Occipital lobe (tissue), 3 donors: ENCODE results near the gene THADA. TPM values are rescaled to one million over a fixed set of nuclear protein-coding genes. Genes with fewer than 3 reads are reported as not detected.
"Not testable (repeated sequence)": the region's sequence is repeated elsewhere in the genome, so short reads cannot be mapped to it uniquely, and the experiment has no call there.

Experiments used
- DNase-seq: peaks from one replicate; lab custom pipeline; 2025; lab: John Stamatoyannopoulos, UW
- small RNA-seq: library from RNA; depleted of rRNA; stranded (forward); fragments of <200 nt; gene quantifications from one replicate; pipeline ENCODE3, GENCODE V24; 2014
- total RNA-seq: library from RNA; depleted of rRNA; stranded (reverse); fragments of >200 nt; gene quantifications from one replicate; pipeline ENCODE4 v1.2.3, GENCODE V29; 2014

Gene THADA
- total RNA-seq, 1 donor from 2014 or later = 40.9 TPM

DNA sequence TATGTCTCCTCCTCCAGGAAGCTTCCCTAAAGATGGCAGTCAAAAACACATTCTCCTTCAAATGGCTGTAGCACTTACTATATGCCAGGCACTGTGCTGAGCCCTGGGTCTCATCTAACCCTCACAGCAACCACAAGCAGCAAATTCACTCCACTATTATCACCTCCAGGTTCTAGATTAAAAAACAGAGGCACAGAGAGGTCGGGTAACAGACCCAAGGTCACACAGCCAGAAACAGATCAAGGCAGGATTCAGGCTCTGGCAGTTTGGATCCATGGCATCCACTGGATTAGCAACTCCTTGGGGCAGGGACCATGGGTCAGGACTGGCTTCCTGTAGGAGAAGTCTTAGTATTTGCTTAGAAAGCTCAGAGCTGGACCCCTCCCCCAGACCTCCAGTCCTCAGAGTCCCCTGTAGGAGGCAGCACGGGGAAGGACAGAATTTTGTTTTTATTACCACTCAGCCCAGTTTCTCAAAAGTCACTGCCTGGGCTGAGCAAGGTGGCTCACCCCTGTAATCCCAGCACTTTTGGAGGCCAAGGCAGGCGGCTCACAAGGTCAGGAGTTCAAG is 403.8 kb downstream of the THADA start:
- DNase-seq = no peak

DNA sequence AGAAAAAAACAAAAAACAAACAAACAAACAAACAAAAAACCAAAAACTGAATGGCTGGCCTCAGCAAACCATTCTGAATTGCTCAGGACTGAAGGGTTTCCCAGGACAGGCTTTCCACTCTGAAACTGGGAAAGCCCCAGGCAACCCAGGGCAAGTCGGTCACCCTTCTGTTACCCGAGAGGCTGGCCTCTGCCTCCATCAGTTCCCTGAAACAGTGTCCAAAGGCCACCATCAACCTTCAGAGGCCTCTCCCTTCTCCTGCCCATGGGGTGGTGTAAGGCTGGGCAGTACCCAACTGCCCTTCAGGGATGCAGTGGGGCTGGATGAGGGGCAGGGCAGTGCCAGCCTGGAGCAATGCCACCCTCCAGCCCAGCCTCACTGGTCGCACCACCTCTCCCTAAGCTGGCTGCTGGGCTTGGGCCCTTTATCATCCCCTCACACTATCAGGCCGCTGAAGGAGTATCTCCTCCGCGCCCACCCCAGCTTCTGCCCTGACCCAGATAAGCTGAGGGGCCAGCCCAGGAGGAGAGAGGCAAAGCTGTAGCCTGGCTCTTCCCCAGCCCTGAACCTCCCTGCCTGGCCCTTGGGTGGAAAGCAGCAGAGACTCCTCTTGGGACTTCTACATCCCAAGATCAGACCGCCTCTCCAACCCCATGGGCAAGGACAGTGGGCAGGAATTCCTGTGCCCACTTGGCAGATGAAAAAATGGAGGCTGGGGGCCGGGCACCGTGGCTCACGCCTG is 405.4 kb downstream of the THADA start:
- DNase-seq = no peak

DNA sequence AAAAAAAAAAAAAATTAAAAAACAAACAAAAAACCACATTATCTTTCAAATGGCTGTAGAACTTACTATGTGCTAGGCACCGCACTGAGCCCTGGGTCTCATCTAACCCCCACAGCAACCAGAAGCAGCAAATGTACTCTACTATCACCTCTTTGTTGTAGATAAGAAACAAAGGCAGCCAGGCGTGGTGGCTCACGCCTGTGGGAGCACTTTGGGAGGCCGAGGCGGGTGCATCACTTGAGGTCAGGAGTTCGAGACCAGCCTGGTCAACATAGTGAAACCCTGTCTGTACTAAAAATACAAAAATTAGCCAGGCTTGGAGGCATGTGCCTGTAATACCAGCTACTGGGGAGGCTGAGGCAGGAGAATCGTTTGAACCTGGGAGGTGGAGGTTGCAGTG is 406.0 kb downstream of the THADA start:
- DNase-seq = not testable (repeated sequence)

DNA sequence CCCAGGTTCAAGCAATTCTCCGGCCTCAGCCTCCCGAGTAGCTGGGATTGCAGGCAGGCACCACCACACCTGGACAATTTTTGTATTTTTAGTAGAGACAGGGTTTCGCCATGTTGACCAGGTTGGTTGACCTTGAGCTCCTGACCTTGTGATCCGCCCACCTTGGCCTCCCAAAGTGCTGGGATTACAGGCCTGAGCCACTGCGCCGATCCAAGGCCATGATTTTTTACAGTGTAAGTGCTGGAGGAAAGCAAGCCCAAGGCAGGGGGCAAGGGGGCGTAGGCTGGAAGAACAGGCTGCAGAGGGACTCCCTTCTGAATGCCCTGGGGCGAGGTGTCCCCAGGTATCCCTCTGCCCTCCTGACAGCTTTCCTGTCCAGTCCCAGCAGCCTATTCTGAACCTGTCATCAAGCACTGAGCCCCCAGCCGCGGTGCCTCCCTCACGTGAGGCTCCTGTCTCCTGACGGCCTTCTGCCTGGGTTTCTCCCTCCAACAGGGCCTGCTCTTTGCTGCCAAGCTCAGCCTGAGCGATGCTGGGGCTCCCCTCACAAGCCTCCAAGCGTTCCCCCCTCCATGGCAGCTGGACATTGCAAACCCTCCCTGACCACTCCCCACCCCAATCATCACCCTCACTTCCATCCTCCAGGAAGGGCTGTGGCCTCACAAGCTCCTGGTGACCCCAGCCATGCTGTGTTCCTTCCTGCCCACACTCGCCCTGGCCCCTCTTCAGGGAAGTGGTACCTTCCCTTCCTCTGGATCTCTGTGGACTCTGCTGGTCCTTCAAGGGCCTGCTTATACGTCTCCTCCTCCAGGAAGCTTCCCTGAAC is 407.1 kb downstream of the THADA start:
- DNase-seq = no peak

DNA sequence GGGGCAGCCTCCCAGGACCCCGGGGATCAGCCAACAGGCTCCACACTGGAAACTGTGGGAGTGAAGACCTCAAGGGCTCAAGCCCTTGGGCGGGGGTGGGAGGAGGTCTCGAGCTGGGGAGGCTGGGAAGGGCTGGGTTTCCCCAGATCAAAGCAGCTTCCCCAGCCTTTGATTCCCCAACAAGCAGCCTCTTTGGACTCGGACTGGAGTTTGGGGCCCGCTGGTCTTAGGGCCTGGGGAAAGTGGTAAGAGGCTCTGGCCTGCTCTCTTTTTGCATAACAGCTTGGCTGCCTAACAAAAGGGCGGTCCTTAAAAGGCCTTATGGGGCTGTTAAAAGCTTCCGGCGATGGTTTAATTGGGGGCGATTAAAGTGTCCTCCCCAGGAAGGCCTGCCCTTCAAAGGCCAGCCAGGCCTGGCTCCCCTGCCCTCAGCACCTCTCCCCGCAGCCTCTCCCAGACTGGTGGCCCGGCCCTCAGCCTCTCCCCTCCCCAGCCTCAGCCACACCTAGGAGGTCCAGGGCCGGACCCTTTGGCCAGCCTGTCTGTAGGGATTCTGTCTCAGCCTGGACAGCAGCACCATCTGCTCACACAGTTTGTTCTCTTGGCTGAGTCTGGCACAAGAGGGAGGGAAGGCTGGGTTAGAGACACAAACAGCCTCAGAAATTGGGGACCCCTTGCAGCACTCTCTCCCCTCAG is 409.0 kb downstream of the THADA start:
- no peak for DNase-seq

DNA sequence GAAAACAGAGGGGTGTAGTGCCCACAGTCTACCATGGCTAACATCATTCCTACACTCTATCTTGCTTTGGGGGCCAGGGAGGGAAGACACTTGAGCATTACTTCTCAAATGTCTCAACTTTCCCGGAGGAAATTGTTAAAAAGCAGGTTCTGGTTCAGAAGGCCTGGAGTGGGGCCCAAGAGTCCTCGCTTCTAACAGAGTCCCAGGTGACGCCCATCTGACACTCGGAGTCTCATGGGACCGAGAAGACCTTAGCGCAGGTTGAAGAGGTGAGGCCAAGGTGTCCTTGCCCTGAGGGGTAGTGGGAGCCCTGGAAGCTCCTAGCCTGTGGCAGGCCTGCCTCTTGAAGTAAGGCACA is 409.5 kb downstream of the THADA start:
- DNase-seq = no peak

DNA sequence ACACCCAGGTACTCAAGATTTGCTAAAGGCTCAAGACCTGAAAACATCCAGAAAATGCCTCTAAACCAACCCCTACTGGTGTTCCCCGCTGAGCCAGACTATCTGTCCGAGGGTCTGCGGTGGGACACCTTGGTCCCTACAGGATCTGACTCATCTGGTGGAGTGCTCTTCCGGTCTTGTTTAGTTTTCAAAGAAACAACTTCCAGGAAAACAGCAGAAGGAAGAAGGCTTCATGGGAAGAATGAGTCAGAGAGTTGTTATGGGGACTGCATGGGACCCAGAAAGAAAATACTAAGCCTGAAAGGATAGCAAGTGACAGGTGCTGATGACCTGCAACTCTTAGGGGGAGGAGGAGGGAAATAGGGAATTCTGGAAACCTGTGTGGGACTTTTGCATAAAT is 410.7 kb downstream of the THADA start:
- no peak for DNase-seq

DNA sequence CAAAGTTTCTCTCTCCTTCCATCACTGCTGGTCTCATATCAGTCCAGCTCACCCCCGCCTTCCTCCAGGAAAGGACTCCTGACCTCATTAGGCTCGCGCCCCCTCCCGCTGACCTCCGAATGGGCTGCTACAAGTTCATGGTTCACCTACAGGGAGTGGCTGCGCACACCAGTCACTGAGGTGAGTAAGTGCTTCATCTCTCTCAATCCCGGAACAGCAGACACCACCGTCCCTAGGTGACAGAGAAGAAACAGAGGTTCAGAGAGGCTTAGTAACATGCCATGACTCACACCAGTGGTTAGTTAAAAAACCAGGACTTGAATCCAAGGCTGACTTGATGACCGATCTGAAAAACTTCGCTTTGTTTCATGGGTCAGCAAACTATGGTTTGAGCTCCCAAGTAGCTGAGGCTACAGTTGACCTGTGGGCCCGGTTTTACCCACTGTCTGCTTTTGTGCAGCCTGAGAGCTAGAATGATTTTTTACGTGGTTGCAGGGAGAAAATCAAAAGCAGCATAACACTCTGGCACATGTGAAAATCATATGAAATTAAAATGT is 411.4 kb downstream of the THADA start:
- DNase-seq = no peak

DNA sequence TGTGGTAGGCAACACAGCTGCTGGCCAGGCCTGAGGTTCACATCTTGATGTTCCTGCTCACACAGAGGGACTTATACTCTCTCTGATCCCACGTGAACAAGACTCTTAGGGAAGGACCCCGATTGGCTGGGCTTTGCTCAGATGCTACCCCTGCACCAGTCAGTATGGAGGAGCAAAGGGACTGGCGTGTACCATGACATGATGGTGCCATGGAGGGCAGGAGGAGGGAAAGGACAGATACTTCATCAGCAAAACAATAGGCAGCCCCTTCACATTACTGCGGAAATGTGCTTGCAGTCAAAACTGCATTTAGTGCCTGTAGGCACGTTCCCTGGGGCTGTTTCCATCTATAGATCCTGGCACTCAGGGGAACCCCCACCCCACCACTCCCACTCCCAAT is 412.1 kb downstream of the THADA start:
- no peak for DNase-seq

DNA sequence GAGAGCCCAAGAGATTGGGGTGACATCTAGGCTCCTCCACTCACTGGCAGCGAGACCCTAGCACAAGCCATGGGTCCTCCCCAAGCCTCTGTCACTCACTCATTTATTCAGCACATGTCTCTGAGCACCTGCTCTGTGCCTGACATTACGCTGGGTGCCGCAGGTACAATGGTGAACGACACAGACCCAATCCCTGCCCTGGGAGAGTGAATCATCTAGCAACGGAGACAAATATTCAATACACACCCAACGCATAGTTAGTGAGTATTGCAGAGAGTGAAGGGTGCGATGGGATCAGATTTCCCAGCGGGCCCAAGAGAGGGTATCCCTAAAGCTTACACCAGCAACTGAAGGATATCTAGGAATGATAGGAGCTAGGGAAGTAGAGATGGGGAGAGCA is 414.9 kb downstream of the THADA start:
- no peak for DNase-seq

Small RNA genes lying within 50 kb of the gene (small RNA-seq; reads per million reads assigned to genes)
- not detected for gene RF00019
- not detected for gene RN7SL531P
- gene RNU6-958P = not detected

Other genes starting within 250 kb of the THADA start
- 8.4 TPM for gene PLEKHH2, start 41.2 kb upstream of the THADA start, total RNA-seq
- gene C1GALT1C1L, start 80.4 kb upstream of the THADA start, total RNA-seq = not detected
- 41.5 TPM for gene DYNC2LI1, start 178.0 kb upstream of the THADA start, total RNA-seq
- under 0.01 TPM for gene ABCG5, start 242.8 kb upstream of the THADA start, total RNA-seq
- 0.31 TPM for gene ABCG8, start 242.9 kb upstream of the THADA start, total RNA-seq